ENCODE measurements around the gene TTF1. TPM values are rescaled to one million over a fixed set of nuclear protein-coding genes. Genes with fewer than 3 reads are reported as not detected.
A peak's percentile ranks its signal among the peaks of the same experiment; 100 is the strongest.
"Not testable (repeated sequence)": the region's sequence is repeated elsewhere in the genome, so short reads cannot be mapped to it uniquely, and the experiment has no call there.

Gene TTF1
- total RNA-seq, 1 donor from 2014 or later, result 15.7 TPM

GRCh38 chr9:132412089-132412488, 5.4 kb upstream of the TTF1 start:
- no peak for DNase-seq (ENCODE audit: low read depth)

GRCh38 chr9:132411091-132411508, 4.5 kb upstream of the TTF1 start:
- DNase-seq (ENCODE audit: low read depth), result peak; percentile 27

GRCh38 chr9:132410642-132411041, 4.0 kb upstream of the TTF1 start:
- DNase-seq (ENCODE audit: low read depth), result no peak

- DNase-seq (ENCODE audit: low read depth), result peak; percentile 43
These were observed 3.3 kb upstream of the TTF1 start, which contains the start of gene CFAP77 for GRCh38 chr9:132409828-132410528. Gene CFAP77 (plus strand): TSS chr9:132410211. CDS start chr9:132410272, 61 bp downstream.

GRCh38 chr9:132408521-132408920, 1.9 kb upstream of the TTF1 start:
- DNase-seq (ENCODE audit: low read depth), result no peak

- no peak for DNase-seq (ENCODE audit: low read depth)
These were observed 556 bp upstream of the TTF1 start for GRCh38 chr9:132407196-132407595.

GRCh38 chr9:132404228-132404881, 2.3 kb downstream of the TTF1 start:
- no peak for DNase-seq (ENCODE audit: low read depth)

- no peak for DNase-seq (ENCODE audit: low read depth)
These were observed 4.8 kb downstream of the TTF1 start for GRCh38 chr9:132401824-132402223.

- DNase-seq (ENCODE audit: low read depth), result no peak
These were observed 11.1 kb downstream of the TTF1 start for GRCh38 chr9:132395560-132395959.

- DNase-seq (ENCODE audit: low read depth), result no peak
These were observed 15.2 kb downstream of the TTF1 start for GRCh38 chr9:132391449-132391848.

- no peak for DNase-seq (ENCODE audit: low read depth)
These were observed 15.7 kb downstream of the TTF1 start for GRCh38 chr9:132390966-132391365.

GRCh38 chr9:132387133-132387532, 19.5 kb downstream of the TTF1 start:
- DNase-seq (ENCODE audit: low read depth), result no peak

GRCh38 chr9:132384376-132384775, 22.3 kb downstream of the TTF1 start:
- no peak for DNase-seq (ENCODE audit: low read depth)

- DNase-seq (ENCODE audit: low read depth), result no peak
These were observed 23.2 kb downstream of the TTF1 start for GRCh38 chr9:132383462-132383883.

- DNase-seq (ENCODE audit: low read depth), result no peak
These were observed 24.6 kb downstream of the TTF1 start for GRCh38 chr9:132381966-132382541.

GRCh38 chr9:132378416-132378815, 28.2 kb downstream of the TTF1 start:
- DNase-seq (ENCODE audit: low read depth), result not testable (repeated sequence)

- DNase-seq (ENCODE audit: low read depth), result not testable (repeated sequence)
These were observed 28.9 kb downstream of the TTF1 start for GRCh38 chr9:132377769-132378168.

- DNase-seq (ENCODE audit: low read depth), result no peak
These were observed 34.2 kb downstream of the TTF1 start for GRCh38 chr9:132372177-132373095.

GRCh38 chr9:132370592-132370991, 36.0 kb downstream of the TTF1 start:
- DNase-seq (ENCODE audit: low read depth), result no peak

GRCh38 chr9:132369421-132369820, 37.2 kb downstream of the TTF1 start:
- DNase-seq (ENCODE audit: low read depth), result no peak

- no peak for DNase-seq (ENCODE audit: low read depth)
These were observed 38.9 kb downstream of the TTF1 start for GRCh38 chr9:132367613-132368313.

All from myocyte (in vitro differentiated cells).